ENCODE results near the gene CD2BP2. TPM values are rescaled to one million over a fixed set of nuclear protein-coding genes. Genes with fewer than 3 reads are reported as not detected.

CD2BP2 gene
- total RNA-seq, 1 experiment from 2014 or later, result 65.8 TPM

DNA sequence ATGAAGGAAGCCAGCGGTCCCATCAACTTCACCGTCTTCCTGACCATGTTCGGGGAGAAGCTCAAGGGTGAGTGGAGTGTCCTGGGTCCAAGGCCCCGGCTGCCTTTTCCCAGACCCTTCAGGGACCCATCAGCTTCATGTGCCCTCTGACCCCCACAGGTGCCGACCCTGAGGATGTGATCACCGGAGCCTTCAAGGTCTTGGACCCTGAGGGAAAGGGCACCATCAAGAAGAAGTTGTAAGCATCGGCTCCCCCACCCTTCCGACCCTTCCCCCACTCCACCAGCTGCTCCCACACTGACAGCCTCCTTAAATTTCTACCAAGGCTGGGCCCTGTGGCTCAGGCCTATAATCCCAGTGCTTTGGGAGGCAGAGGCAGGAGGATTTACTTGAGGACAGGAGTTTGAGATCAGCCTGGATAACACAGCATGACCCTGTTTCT lies 21.4 kb upstream of the CD2BP2 start:
- Mint-ChIP-seq H3K27me3 (ENCODE audit: unreplicated experiment) (no peaks in the 10 kb centered on the region), H3K4me1 (ENCODE audit: low read depth, unreplicated experiment) (peaks cover 33% of the 10 kb centered on the region), H3K36me3 (ENCODE audit: insufficient read depth, unreplicated experiment) (peaks cover 46% of the 10 kb centered on the region), H3K27ac (ENCODE audit: unreplicated experiment) (no peak overlapping the region), H3K9me3 (ENCODE audit: low read depth, unreplicated experiment) (no peaks in the 10 kb centered on the region), H3K4me3 (ENCODE audit: low read depth, unreplicated experiment) (peak overlapping the region; percentile 99)
- intact Hi-C loops (cut with micrococcal nuclease; ENCODE audit: unreplicated experiment), result no loop called here
- no peak for DNase-seq
- CTCF ChIA-PET, result no interaction called here
- no TSS peak for BruUV-seq (replicated peaks)
- TF ChIP-seq, protein P1, sequence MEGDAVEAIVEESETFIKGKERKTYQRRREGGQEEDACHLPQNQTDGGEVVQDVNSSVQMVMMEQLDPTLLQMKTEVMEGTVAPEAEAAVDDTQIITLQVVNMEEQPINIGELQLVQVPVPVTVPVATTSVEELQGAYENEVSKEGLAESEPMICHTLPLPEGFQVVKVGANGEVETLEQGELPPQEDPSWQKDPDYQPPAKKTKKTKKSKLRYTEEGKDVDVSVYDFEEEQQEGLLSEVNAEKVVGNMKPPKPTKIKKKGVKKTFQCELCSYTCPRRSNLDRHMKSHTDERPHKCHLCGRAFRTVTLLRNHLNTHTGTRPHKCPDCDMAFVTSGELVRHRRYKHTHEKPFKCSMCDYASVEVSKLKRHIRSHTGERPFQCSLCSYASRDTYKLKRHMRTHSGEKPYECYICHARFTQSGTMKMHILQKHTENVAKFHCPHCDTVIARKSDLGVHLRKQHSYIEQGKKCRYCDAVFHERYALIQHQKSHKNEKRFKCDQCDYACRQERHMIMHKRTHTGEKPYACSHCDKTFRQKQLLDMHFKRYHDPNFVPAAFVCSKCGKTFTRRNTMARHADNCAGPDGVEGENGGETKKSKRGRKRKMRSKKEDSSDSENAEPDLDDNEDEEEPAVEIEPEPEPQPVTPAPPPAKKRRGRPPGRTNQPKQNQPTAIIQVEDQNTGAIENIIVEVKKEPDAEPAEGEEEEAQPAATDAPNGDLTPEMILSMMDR (IDR thresholded peaks at IDR 0.05; ENCODE audit: unreplicated experiment), result no peak

DNA sequence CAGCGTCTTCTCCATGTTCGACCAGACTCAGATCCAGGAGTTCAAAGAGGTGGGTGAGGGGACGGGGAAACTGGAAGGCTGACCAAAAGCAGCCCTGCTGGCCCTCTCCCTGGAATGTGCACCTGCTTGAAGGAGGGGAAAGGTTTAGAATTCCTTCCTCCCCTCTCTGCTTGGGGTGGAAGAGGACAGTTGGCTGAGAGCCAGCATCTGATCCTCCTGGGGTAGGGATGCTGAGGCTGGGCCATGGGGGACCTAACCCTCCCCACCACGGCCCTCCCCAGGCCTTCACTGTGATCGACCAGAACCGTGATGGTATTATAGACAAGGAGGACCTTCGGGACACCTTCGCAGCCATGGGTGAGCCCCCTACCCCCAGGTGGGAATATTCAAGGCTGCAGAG lies 20.8 kb upstream of the CD2BP2 start:
- Mint-ChIP-seq H3K27ac (ENCODE audit: unreplicated experiment) (no peak overlapping the region), H3K4me3 (ENCODE audit: low read depth, unreplicated experiment) (no peak overlapping the region), H3K9me3 (ENCODE audit: low read depth, unreplicated experiment) (no peaks in the 10 kb centered on the region), H3K36me3 (ENCODE audit: insufficient read depth, unreplicated experiment) (peaks cover 50% of the 10 kb centered on the region), H3K27me3 (ENCODE audit: unreplicated experiment) (peaks cover 4% of the 10 kb centered on the region), H3K4me1 (ENCODE audit: low read depth, unreplicated experiment) (peaks cover 39% of the 10 kb centered on the region)
- CTCF ChIA-PET, result no interaction called here
- TF ChIP-seq, protein P1 (IDR thresholded peaks at IDR 0.05; ENCODE audit: unreplicated experiment), result no peak
- no peak for DNase-seq
- no TSS peak for BruUV-seq (replicated peaks)
- intact Hi-C loops (cut with micrococcal nuclease; ENCODE audit: unreplicated experiment), result no loop called here

DNA sequence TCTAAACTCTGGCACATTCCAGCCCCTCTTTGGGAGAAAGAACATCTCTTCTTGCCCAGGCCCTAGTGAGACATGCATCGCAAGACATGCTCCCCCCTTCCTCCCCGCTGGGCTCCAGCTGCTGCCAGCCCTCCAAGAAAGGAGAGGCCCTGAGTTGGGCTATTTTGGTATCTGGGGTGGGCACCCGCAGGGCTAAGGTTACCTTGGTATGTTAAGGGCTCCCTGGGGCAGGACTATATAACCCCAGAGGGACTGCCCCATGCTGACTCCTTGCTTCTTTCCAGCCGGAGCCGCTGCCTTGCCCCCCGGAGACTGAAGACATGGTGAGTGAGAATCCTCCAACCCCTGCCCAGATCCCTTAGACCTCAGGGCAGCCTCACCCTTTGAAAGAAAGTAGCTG lies 19.4 kb upstream of the CD2BP2 start, which contains the start of gene MYL11:
MYL11 (plus strand) TSS at position 265 of the 400 bp plus-strand sequence; CDS start at position 321, 56 bp downstream.
- TF ChIP-seq, protein P1 (IDR thresholded peaks at IDR 0.05; ENCODE audit: unreplicated experiment), result no peak
- H3K4me3 Mint-ChIP-seq (ENCODE audit: low read depth, unreplicated experiment), result no peak within 1 kb of the TSS
- H3K27ac Mint-ChIP-seq (ENCODE audit: unreplicated experiment), result no peak within 1 kb of the TSS
- peaks cover 14% of the 10 kb centered on the region for H3K27me3 Mint-ChIP-seq (ENCODE audit: unreplicated experiment)
- peaks cover 38% of the 10 kb centered on the region for H3K4me1 Mint-ChIP-seq (ENCODE audit: low read depth, unreplicated experiment)
- no TSS peak for BruUV-seq (replicated peaks)
- intact Hi-C loops (cut with micrococcal nuclease; ENCODE audit: unreplicated experiment), result no loop called here
- H3K9me3 Mint-ChIP-seq (ENCODE audit: low read depth, unreplicated experiment), result no peaks in the 10 kb centered on the region
- no peak for DNase-seq
- CTCF ChIA-PET, result no interaction called here
- peaks cover 48% of the 10 kb centered on the region for H3K36me3 Mint-ChIP-seq (ENCODE audit: insufficient read depth, unreplicated experiment)

DNA sequence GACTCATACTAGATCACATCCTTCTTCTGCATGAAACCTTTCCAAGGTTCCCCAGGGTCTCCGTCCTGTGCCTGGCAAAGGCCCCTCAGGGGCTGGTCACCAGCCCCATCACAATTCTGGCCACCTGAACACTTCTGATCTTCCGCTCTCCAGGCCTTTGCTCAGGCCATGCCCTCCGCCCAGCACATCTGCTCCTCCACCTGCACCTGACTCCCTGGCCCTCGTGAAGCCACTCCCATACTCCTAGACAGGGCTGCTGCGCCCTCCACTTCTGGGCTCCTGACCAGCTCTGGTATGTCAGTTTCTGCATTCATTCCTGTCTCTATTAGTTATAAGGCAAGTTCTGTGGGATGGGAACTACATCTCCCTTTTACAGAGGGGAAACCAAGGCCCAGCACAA lies 17.6 kb upstream of the CD2BP2 start:
- intact Hi-C loops (cut with micrococcal nuclease; ENCODE audit: unreplicated experiment), result no loop called here
- H3K9me3 Mint-ChIP-seq (ENCODE audit: low read depth, unreplicated experiment), result no peaks in the 10 kb centered on the region
- peaks cover 49% of the 10 kb centered on the region for H3K36me3 Mint-ChIP-seq (ENCODE audit: insufficient read depth, unreplicated experiment)
- peaks cover 14% of the 10 kb centered on the region for H3K27me3 Mint-ChIP-seq (ENCODE audit: unreplicated experiment)
- no TSS peak for BruUV-seq (replicated peaks)
- H3K4me3 Mint-ChIP-seq (ENCODE audit: low read depth, unreplicated experiment), result no peak overlapping the region
- peaks cover 40% of the 10 kb centered on the region for H3K4me1 Mint-ChIP-seq (ENCODE audit: low read depth, unreplicated experiment)
- TF ChIP-seq, protein P1 (IDR thresholded peaks at IDR 0.05; ENCODE audit: unreplicated experiment), result no peak
- CTCF ChIA-PET, result interaction anchor here (0.7 kb wide), 1 partner anchor 205 kb away, joined by 4 read pairs; no protein-coding TSS in a partner anchor
- DNase-seq, result no peak
- H3K27ac Mint-ChIP-seq (ENCODE audit: unreplicated experiment), result no peak overlapping the region
